Panc1 (cell line): ENCODE measurements around the gene UBTF. TPM values are rescaled to one million over a fixed set of nuclear protein-coding genes. Genes with fewer than 3 reads are reported as not detected.
"Not testable (repeated sequence)": the region's sequence is repeated elsewhere in the genome, so short reads cannot be mapped to it uniquely, and the experiment has no call there.

Experiments
- ATAC-seq: fragments of 200-7000 bp; cut with Tn5 transposase; 2 replicates; pipeline ENCODE4 v1.9.1; 2020; ENCODE audit warnings: mild to moderate bottlenecking, moderate library complexity
- BruUV-seq: library from RNA; stranded (reverse); fragments of 400-500 nt; replicated peaks from 2 replicates; lab custom pipeline; 2021; lab: Mats Ljungman, UMichigan
- CTCF ChIA-PET: fragments of 300-600 bp; sonication (Branson Sonifier 250); formaldehyde crosslinking; loops from one replicate; lab custom pipeline; 2022; ENCODE audit warnings: antibody characterized with exemption; lab: Charles Lee
- POLR2A ChIA-PET: fragments of 300-600 bp; sonication (Branson Sonifier 250); formaldehyde crosslinking; loops from one replicate; lab custom pipeline; 2022; ENCODE audit warnings: antibody characterized with exemption; lab: Charles Lee
- DNase-seq: peaks from one replicate; pipeline ENCODE4 v3.0.0-alpha.2; 2010; ENCODE audit warnings: low read depth, low spot score
- H3K27ac ChIP-seq: 2 replicates; pipeline ENCODE4 v1.5.1; 2011; ENCODE audit warnings: mild to moderate bottlenecking, low read length, inconsistent platforms
- H3K27me3 ChIP-seq: fragments of 200-500 bp; sonication (Bioruptor generic); 2 replicates; pipeline ENCODE4 v1.6.0; 2014; ENCODE audit warnings: low read length, inconsistent platforms; ENCODE audit not compliant: control insufficient read depth, insufficient read depth
- H3K36me3 ChIP-seq: fragments of 200-500 bp; sonication (Bioruptor generic); 2 replicates; pipeline ENCODE4 v1.5.1; 2014; ENCODE audit warnings: inconsistent platforms, mild to moderate bottlenecking, low read length, moderate library complexity; ENCODE audit not compliant: control insufficient read depth, insufficient read depth
- H3K4me1 ChIP-seq: 2 replicates; pipeline ENCODE4 v1.5.1; 2011; ENCODE audit warnings: inconsistent platforms, mild to moderate bottlenecking, low read length, moderate library complexity; ENCODE audit not compliant: control insufficient read depth, insufficient read depth
- H3K4me3 ChIP-seq, 2 experiments: 2 replicates each; pipeline ENCODE4 v1.5.1; 2011 to 2012; ENCODE audit warnings: low read depth in 2 of 2, low read length in 2 of 2, mild to moderate bottlenecking in 2 of 2, inconsistent platforms in 1 of 2, moderate library complexity in 1 of 2
- H3K9me3 ChIP-seq: fragments of 200-500 bp; sonication (Bioruptor generic); 2 replicates; pipeline ENCODE4 v1.5.1; 2014; ENCODE audit warnings: low read depth, mild to moderate bottlenecking, inconsistent platforms, low read length, moderate library complexity; ENCODE audit not compliant: control insufficient read depth, insufficient read depth
- CTCF ChIP-seq: fragments of 450-650 bp; IDR thresholded peaks from 2 replicates; pipeline ENCODE4 v1.5.1; 2017; ENCODE audit warnings: mild to moderate bottlenecking
- POLR2AphosphoS5 ChIP-seq: IDR thresholded peaks from 2 replicates; pipeline ENCODE4 v1.6.1; 2012; ENCODE audit warnings: mild to moderate bottlenecking, low read depth, low read length, moderate library complexity
- REST ChIP-seq, 2 experiments: IDR thresholded peaks; 2 replicates each; pipeline ENCODE4 v1.6.1; 2011 to 2012; ENCODE audit warnings: low read depth in 2 of 2, control low read depth in 1 of 2, low read length in 1 of 2, mild to moderate bottlenecking in 1 of 2, moderate library complexity in 1 of 2; ENCODE audit not compliant: insufficient read depth in 1 of 2
- SIN3A ChIP-seq: IDR thresholded peaks from 2 replicates; pipeline ENCODE4 v1.6.1; 2012; ENCODE audit warnings: low read depth, mild to moderate bottlenecking, low read length, moderate library complexity, borderline replicate concordance; ENCODE audit not compliant: insufficient read depth
- TCF7L2 ChIP-seq: IDR thresholded peaks from 2 replicates; pipeline ENCODE4 v1.6.1; 2011; ENCODE audit warnings: mild to moderate bottlenecking, low read depth, low read length, inconsistent platforms
- in situ Hi-C: cut with HindIII; loops from 2 replicates; pipeline ENCODE4 v1.10.0; 2016; ENCODE audit warnings: low sequenced_read_pairs, low pct_unique_long_range_greater_than_20kb
- intact Hi-C: fragments of 100-400 bp; cut with micrococcal nuclease; formaldehyde crosslinking; loops from one replicate; pipeline ENCODE4 v1.10.0; 2022; ENCODE audit not compliant: unreplicated experiment
- total RNA-seq: library from RNA; stranded (reverse); gene quantifications from one replicate; pipeline ENCODE4 v1.2.1, GENCODE V29; 2021; ENCODE audit not compliant: unreplicated experiment

Gene UBTF
- total RNA-seq, 1 experiment from 2014 or later: 116 TPM

GRCh38 chr17:44247440-44247841, 28.0 kb upstream of the UBTF start:
- no TSS peak for BruUV-seq
- in situ Hi-C loops (no loop called here), intact Hi-C loops (no loop called here)
- no peaks in the 10 kb centered on the region for H3K4me1 ChIP-seq
- peak; percentile 63 for ATAC-seq
- no peak overlapping the region for H3K4me3 ChIP-seq
- no peak for TF ChIP-seq TCF7L2
- TF ChIP-seq REST (IDR thresholded peaks at IDR 0.05; ENCODE audit: insufficient read depth in 1 of 2, low read depth in 2 of 2, low read length in 1 of 2): no peak
- no peak for TF ChIP-seq CTCF
- no peak for TF ChIP-seq SIN3A
- no peak for TF ChIP-seq POLR2AphosphoS5
- no peaks in the 10 kb centered on the region for H3K27me3 ChIP-seq
- DNase-seq: no peak
- H3K9me3 ChIP-seq: no peaks in the 10 kb centered on the region
- no peaks in the 10 kb centered on the region for H3K36me3 ChIP-seq
- ChIA-PET CTCF (no interaction called here), POLR2A (no interaction called here)
- H3K27ac ChIP-seq: no peak overlapping the region

- Histone ChIP-seq H3K27ac (no peak overlapping the region), H3K36me3 (no peaks in the 10 kb centered on the region), H3K9me3 (no peaks in the 10 kb centered on the region), H3K27me3 (no peaks in the 10 kb centered on the region), H3K4me3 (no peak overlapping the region), H3K4me1 (no peaks in the 10 kb centered on the region)
- POLR2A ChIA-PET: no interaction called here
- no peak for DNase-seq
- in situ Hi-C loops (no loop called here), intact Hi-C loops (no loop called here)
- no peak for TF ChIP-seq POLR2AphosphoS5
- TF ChIP-seq TCF7L2: 0 out of 2 replicates have a peak, but pooled peaks have one; percentile 30
- no peak for TF ChIP-seq REST (IDR thresholded peaks at IDR 0.05; ENCODE audit: insufficient read depth in 1 of 2, low read depth in 2 of 2, low read length in 1 of 2)
- ATAC-seq: no peak
- no TSS peak for BruUV-seq
- CTCF ChIA-PET: no interaction called here
Observed at GRCh38 chr17:44241106-44241624, 21.7 kb upstream of the UBTF start.

- DNase-seq, H3K27ac ChIP-seq, in situ Hi-C loops, H3K27me3 ChIP-seq, ATAC-seq, POLR2A ChIA-PET, H3K9me3 ChIP-seq, H3K4me1 ChIP-seq, H3K36me3 ChIP-seq, BruUV-seq, H3K4me3 ChIP-seq, CTCF ChIA-PET, intact Hi-C loops: not testable (repeated sequence)
Observed at GRCh38 chr17:44237886-44238285, 18.4 kb upstream of the UBTF start.
